ENCODE data around the gene AQP12B. TPM values are rescaled to one million over a fixed set of nuclear protein-coding genes. Genes with fewer than 3 reads are reported as not detected.
"Not testable (repeated sequence)": the region's sequence is repeated elsewhere in the genome, so short reads cannot be mapped to it uniquely, and the experiment has no call there.

The AQP12B gene
- total RNA-seq, 1 donor from 2014 or later = not detected

GRCh38 chr2:240686460-240686859 lies 3.8 kb upstream of the AQP12B start:
- CTCF ChIA-PET = no interaction called here

GRCh38 chr2:240685771-240686371 lies 3.2 kb upstream of the AQP12B start:
- no peak overlapping the region for H3K27ac Mint-ChIP-seq
- ATAC-seq (ENCODE audit: low read depth) (no peak), DNase-seq (no peak)
- no peak for TF ChIP-seq CTCF (IDR thresholded peaks at IDR 0.05)
- CTCF ChIA-PET = no interaction called here
- peaks cover 5% of the 10 kb centered on the region for H3K27me3 Mint-ChIP-seq
- POLR2A ChIA-PET = no interaction called here
- H3K4me3 Mint-ChIP-seq = no peak overlapping the region
- H3K9me3 Mint-ChIP-seq = no peaks in the 10 kb centered on the region
- intact Hi-C loops (cut with micrococcal nuclease) = no loop called here
- peaks cover 7% of the 10 kb centered on the region for H3K4me1 Mint-ChIP-seq
- no peaks in the 10 kb centered on the region for H3K36me3 Mint-ChIP-seq (ENCODE audit: low read depth)

More at GRCh38 chr2:240686460-240686859, 3.8 kb upstream of the AQP12B start:
- no peak for DNase-seq
- TF ChIP-seq CTCF (IDR thresholded peaks at IDR 0.05) = no peak
- H3K9me3 Mint-ChIP-seq = no peaks in the 10 kb centered on the region
- no peak overlapping the region for H3K27ac Mint-ChIP-seq
- H3K36me3 Mint-ChIP-seq (ENCODE audit: low read depth) = no peaks in the 10 kb centered on the region
- no peak overlapping the region for H3K4me3 Mint-ChIP-seq
- ATAC-seq (ENCODE audit: low read depth) = no peak
- POLR2A ChIA-PET = no interaction called here
- intact Hi-C loops (cut with micrococcal nuclease) = no loop called here
- H3K4me1 Mint-ChIP-seq = peaks cover 7% of the 10 kb centered on the region
- H3K27me3 Mint-ChIP-seq = peaks cover 5% of the 10 kb centered on the region

GRCh38 chr2:240683980-240684728 lies 1.5 kb upstream of the AQP12B start:
- H3K36me3 Mint-ChIP-seq (ENCODE audit: low read depth); H3K9me3 Mint-ChIP-seq; H3K27me3 Mint-ChIP-seq; intact Hi-C loops (cut with micrococcal nuclease); DNase-seq; H3K4me1 Mint-ChIP-seq; H3K27ac Mint-ChIP-seq; POLR2A ChIA-PET; ATAC-seq (ENCODE audit: low read depth); CTCF ChIA-PET: not testable (repeated sequence)
- H3K4me3 Mint-ChIP-seq = peak overlapping the region; percentile 36

- H3K27me3 Mint-ChIP-seq; H3K4me1 Mint-ChIP-seq; H3K27ac Mint-ChIP-seq; POLR2A ChIA-PET; H3K9me3 Mint-ChIP-seq; H3K4me3 Mint-ChIP-seq; DNase-seq; H3K36me3 Mint-ChIP-seq (ENCODE audit: low read depth); intact Hi-C loops (cut with micrococcal nuclease); CTCF ChIA-PET: not testable (repeated sequence)
- ATAC-seq (ENCODE audit: low read depth) = peak; percentile 21
These were observed 769 bp upstream of the AQP12B start for GRCh38 chr2:240683329-240683979.

GRCh38 chr2:240680185-240680584 lies 2.5 kb downstream of the AQP12B start:
- intact Hi-C loops (cut with micrococcal nuclease); DNase-seq; H3K9me3 Mint-ChIP-seq; H3K4me1 Mint-ChIP-seq; H3K36me3 Mint-ChIP-seq (ENCODE audit: low read depth); ATAC-seq (ENCODE audit: low read depth); H3K4me3 Mint-ChIP-seq; POLR2A ChIA-PET; H3K27me3 Mint-ChIP-seq; H3K27ac Mint-ChIP-seq; CTCF ChIA-PET: not testable (repeated sequence)

GRCh38 chr2:240678909-240679308 lies 3.8 kb downstream of the AQP12B start:
- POLR2A ChIA-PET; H3K27ac Mint-ChIP-seq; H3K4me1 Mint-ChIP-seq; ATAC-seq (ENCODE audit: low read depth); intact Hi-C loops (cut with micrococcal nuclease); H3K4me3 Mint-ChIP-seq; H3K27me3 Mint-ChIP-seq; DNase-seq; H3K9me3 Mint-ChIP-seq; H3K36me3 Mint-ChIP-seq (ENCODE audit: low read depth); CTCF ChIA-PET: not testable (repeated sequence)

GRCh38 chr2:240678043-240678442 lies 4.6 kb downstream of the AQP12B start:
- H3K36me3 Mint-ChIP-seq (ENCODE audit: low read depth) = not testable (repeated sequence)

GRCh38 chr2:240675345-240675744 lies 7.3 kb downstream of the AQP12B start:
- H3K27ac Mint-ChIP-seq, POLR2A ChIA-PET: not testable (repeated sequence)

More at GRCh38 chr2:240678043-240678442, 4.6 kb downstream of the AQP12B start:
- H3K4me3 Mint-ChIP-seq; H3K27me3 Mint-ChIP-seq; DNase-seq; ATAC-seq (ENCODE audit: low read depth); POLR2A ChIA-PET; H3K27ac Mint-ChIP-seq; H3K4me1 Mint-ChIP-seq; H3K9me3 Mint-ChIP-seq; CTCF ChIA-PET; intact Hi-C loops (cut with micrococcal nuclease): not testable (repeated sequence)

GRCh38 chr2:240674461-240675184 lies 8.1 kb downstream of the AQP12B start:
- intact Hi-C loops (cut with micrococcal nuclease); ATAC-seq (ENCODE audit: low read depth); CTCF ChIA-PET; H3K4me1 Mint-ChIP-seq; H3K27me3 Mint-ChIP-seq; H3K36me3 Mint-ChIP-seq (ENCODE audit: low read depth); DNase-seq; H3K9me3 Mint-ChIP-seq; POLR2A ChIA-PET; H3K27ac Mint-ChIP-seq; H3K4me3 Mint-ChIP-seq: not testable (repeated sequence)

More at GRCh38 chr2:240675345-240675744, 7.3 kb downstream of the AQP12B start:
- intact Hi-C loops (cut with micrococcal nuclease); H3K4me3 Mint-ChIP-seq; H3K36me3 Mint-ChIP-seq (ENCODE audit: low read depth); ATAC-seq (ENCODE audit: low read depth); H3K4me1 Mint-ChIP-seq; H3K9me3 Mint-ChIP-seq; H3K27me3 Mint-ChIP-seq; CTCF ChIA-PET; DNase-seq: not testable (repeated sequence)
